NB4 (cell line): Measurements from ENCODE around the gene ZNF69.

Source experiments
- POLR2A ChIP-seq: IDR thresholded peaks from 2 replicates; pipeline ENCODE4 v1.6.1; 2011; ENCODE audit warnings: mild to moderate bottlenecking; ENCODE audit not compliant: insufficient read length; ENCODE audit errors: extremely low read depth
- TF ChIP-seq, protein P1 (sequence below): IDR thresholded peaks from one replicate; pipeline ENCODE4 v1.5.1; 2012; ENCODE audit warnings: low read depth, low read length

DNA sequence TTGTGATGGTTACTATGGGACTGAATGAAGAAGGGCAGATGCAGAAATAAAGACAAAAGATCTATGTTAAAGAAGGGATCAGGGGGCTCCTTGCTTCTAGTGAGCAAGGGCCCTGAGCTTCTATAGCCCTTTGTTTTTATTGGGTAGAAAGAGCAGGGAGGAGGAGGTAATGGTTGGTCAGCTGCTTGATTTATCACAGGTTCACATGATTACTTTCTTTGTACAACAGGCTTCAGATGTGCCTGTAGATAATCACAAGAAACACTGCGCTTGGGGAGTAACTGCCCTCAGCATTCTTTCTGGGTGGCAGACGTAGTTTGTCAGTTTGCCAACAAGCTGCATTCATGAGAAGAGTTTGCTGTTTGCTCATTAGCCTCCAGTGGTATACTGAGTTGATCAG is 43.9 kb upstream of the ZNF69 start:
- TF ChIP-seq, protein P1, sequence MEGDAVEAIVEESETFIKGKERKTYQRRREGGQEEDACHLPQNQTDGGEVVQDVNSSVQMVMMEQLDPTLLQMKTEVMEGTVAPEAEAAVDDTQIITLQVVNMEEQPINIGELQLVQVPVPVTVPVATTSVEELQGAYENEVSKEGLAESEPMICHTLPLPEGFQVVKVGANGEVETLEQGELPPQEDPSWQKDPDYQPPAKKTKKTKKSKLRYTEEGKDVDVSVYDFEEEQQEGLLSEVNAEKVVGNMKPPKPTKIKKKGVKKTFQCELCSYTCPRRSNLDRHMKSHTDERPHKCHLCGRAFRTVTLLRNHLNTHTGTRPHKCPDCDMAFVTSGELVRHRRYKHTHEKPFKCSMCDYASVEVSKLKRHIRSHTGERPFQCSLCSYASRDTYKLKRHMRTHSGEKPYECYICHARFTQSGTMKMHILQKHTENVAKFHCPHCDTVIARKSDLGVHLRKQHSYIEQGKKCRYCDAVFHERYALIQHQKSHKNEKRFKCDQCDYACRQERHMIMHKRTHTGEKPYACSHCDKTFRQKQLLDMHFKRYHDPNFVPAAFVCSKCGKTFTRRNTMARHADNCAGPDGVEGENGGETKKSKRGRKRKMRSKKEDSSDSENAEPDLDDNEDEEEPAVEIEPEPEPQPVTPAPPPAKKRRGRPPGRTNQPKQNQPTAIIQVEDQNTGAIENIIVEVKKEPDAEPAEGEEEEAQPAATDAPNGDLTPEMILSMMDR = no peak
- no peak for TF ChIP-seq POLR2A
